ENCODE data around the gene NOS1.

Gene NOS1

GRCh38 chr12:117172168-117172567 lies 189.3 kb downstream of the NOS1 start:
- DNase-seq (ENCODE audit: low spot score), result no peak

GRCh38 chr12:117171499-117172162 lies 189.8 kb downstream of the NOS1 start:
- no peak for DNase-seq (ENCODE audit: low spot score)

GRCh38 chr12:117169548-117169947 lies 191.9 kb downstream of the NOS1 start:
- DNase-seq (ENCODE audit: low spot score), result no peak

- no peak for DNase-seq (ENCODE audit: low spot score)
Measured at GRCh38 chr12:117168976-117169375, 192.4 kb downstream of the NOS1 start.

- no peak for DNase-seq (ENCODE audit: low spot score)
Measured at GRCh38 chr12:117167769-117168168, 193.7 kb downstream of the NOS1 start.

GRCh38 chr12:117166107-117166506 lies 195.3 kb downstream of the NOS1 start:
- DNase-seq (ENCODE audit: low spot score), result no peak

- DNase-seq (ENCODE audit: low spot score), result no peak
Measured at GRCh38 chr12:117165342-117165741, 196.1 kb downstream of the NOS1 start.

- DNase-seq (ENCODE audit: low spot score), result no peak
Measured at GRCh38 chr12:117162633-117163032, 198.8 kb downstream of the NOS1 start.

GRCh38 chr12:117162167-117162539 lies 199.3 kb downstream of the NOS1 start:
- no peak for DNase-seq (ENCODE audit: low spot score)

- no peak for DNase-seq (ENCODE audit: low spot score)
Measured at GRCh38 chr12:117161460-117162166, 199.8 kb downstream of the NOS1 start.

- DNase-seq (ENCODE audit: low spot score), result no peak
Measured at GRCh38 chr12:117159674-117160073, 201.8 kb downstream of the NOS1 start.

GRCh38 chr12:117158911-117159553 lies 202.4 kb downstream of the NOS1 start:
- no peak for DNase-seq (ENCODE audit: low spot score)
